GM12878 (cell line): ENCODE data around the gene DNMT3A. TPM values are rescaled to one million over a fixed set of nuclear protein-coding genes. Genes with fewer than 3 reads are reported as not detected.

Experiments used
- ATAC-seq: fragments of 200-7000 bp; cut with Tn5 transposase; 3 replicates; pipeline ENCODE4 v1.9.1; 2020; ENCODE audit warnings: mild to moderate bottlenecking, moderate library complexity
- BruUV-seq: library from RNA; stranded (reverse); fragments of 400-500 nt; replicated peaks from 2 replicates; lab custom pipeline; 2021; lab: Mats Ljungman, UMichigan
- CTCF ChIA-PET: fragments of 300-600 bp; sonication (Branson Sonifier 250); formaldehyde crosslinking; extraction: SDS; loops from one replicate; lab custom pipeline; 2021; ENCODE audit warnings: inconsistent platforms; lab: Yijun Ruan, JAX
- POLR2A ChIA-PET: fragments of 350-600 bp; formaldehyde crosslinking; extraction: SDS; loops from one replicate; lab custom pipeline; 2021; ENCODE audit warnings: inconsistent platforms; lab: Charles Lee
- RAD21 ChIA-PET: fragments of 300-600 bp; sonication (Branson Sonifier 250); formaldehyde crosslinking; loops from one replicate; lab custom pipeline; 2023; ENCODE audit warnings: antibody characterized with exemption; ENCODE audit not compliant: unreplicated experiment; lab: Charles Lee
- SMC1A ChIA-PET: fragments of 300-600 bp; sonication (Branson Sonifier 250); formaldehyde crosslinking; loops from one replicate; lab custom pipeline; 2023; ENCODE audit not compliant: unreplicated experiment, uncharacterized antibody; lab: Charles Lee
- DNase-seq: peaks from one replicate; pipeline ENCODE4 v3.0.0-alpha.2; 2011; ENCODE audit warnings: low read depth, low spot score
- FAIRE-seq: peaks from 3 replicates; lab custom pipeline; 2011; peaks lifted over from hg19 to GRCh38; lab: Jason Lieb, UNC
- H2AFZ ChIP-seq: 2 replicates; pipeline ENCODE4 v1.6.0; 2011; ENCODE audit warnings: low read depth, low read length, control low read depth; ENCODE audit not compliant: control insufficient read depth
- H3K27ac ChIP-seq: 2 replicates; pipeline ENCODE4 v1.5.1; 2011; ENCODE audit warnings: control low read depth; ENCODE audit not compliant: control insufficient read depth, insufficient read depth
- H3K27me3 ChIP-seq, 2 experiments: replicated peaks in 1 of 2; 2 replicates each; pipeline versions ENCODE4 v1.6.0 to v1.6.1; 2011; ENCODE audit warnings: low read length in 1 of 2; ENCODE audit not compliant: control insufficient read depth in 2 of 2, insufficient read depth in 2 of 2
- H3K36me3 ChIP-seq, 2 experiments: 2 replicates each; pipeline ENCODE4 v1.5.1; 2011; ENCODE audit warnings: low read length in 1 of 2; ENCODE audit not compliant: control insufficient read depth in 2 of 2, insufficient read depth in 2 of 2
- H3K4me1 ChIP-seq: 2 replicates; pipeline ENCODE4 v1.6.1; 2011; ENCODE audit warnings: mild to moderate bottlenecking, low read length, moderate library complexity, mixed read lengths; ENCODE audit not compliant: control insufficient read depth, insufficient read depth
- H3K4me2 ChIP-seq: 2 replicates; pipeline ENCODE4 v1.6.0; 2011; ENCODE audit warnings: control low read depth; ENCODE audit not compliant: control insufficient read depth, insufficient read depth
- H3K4me3 ChIP-seq: fragments of 200-600 bp; sonication (generic); 2 replicates; pipeline ENCODE4 v1.5.1; 2016
- H3K79me2 ChIP-seq: 2 replicates; pipeline ENCODE4 v1.6.0; 2011; ENCODE audit warnings: low read length; ENCODE audit not compliant: control insufficient read depth, insufficient read depth
- H3K9ac ChIP-seq: 2 replicates; pipeline ENCODE4 v1.8.0; 2011; ENCODE audit warnings: low read length, control low read depth, mixed read lengths; ENCODE audit not compliant: control insufficient read depth, insufficient read depth
- H3K9me3 ChIP-seq: replicated peaks from 3 replicates; pipeline ENCODE4 v1.5.1; 2011; ENCODE audit warnings: mild to moderate bottlenecking, low read length; ENCODE audit not compliant: control insufficient read depth, insufficient read depth
- H4K20me1 ChIP-seq: 2 replicates; pipeline ENCODE4 v1.6.0; 2011; ENCODE audit not compliant: control insufficient read depth, insufficient read depth
- GATAD2B ChIP-seq: fragments of 450-650 bp; conservative IDR thresholded peaks from 2 replicates; pipeline ENCODE4 v1.6.1; 2017; ENCODE audit warnings: low read depth, mild to moderate bottlenecking, moderate library complexity
- IKZF1 ChIP-seq: fragments of 450-650 bp; conservative IDR thresholded peaks from 2 replicates; pipeline ENCODE4 v1.6.1; 2017; ENCODE audit warnings: antibody characterized with exemption, mild to moderate bottlenecking
- IRF5 ChIP-seq: fragments of 450-650 bp; IDR thresholded peaks from 2 replicates; pipeline ENCODE4 v1.6.1; 2017; ENCODE audit warnings: borderline replicate concordance
- MAX ChIP-seq: IDR thresholded peaks from 2 replicates; pipeline ENCODE4 v1.6.1; 2012; ENCODE audit warnings: low read depth, low read length, improper control_type of control experiment
- NBN ChIP-seq: fragments of 450-650 bp; IDR thresholded peaks from 2 replicates; pipeline ENCODE4 v1.6.1; 2016
- NRF1 ChIP-seq: conservative IDR thresholded peaks from 2 replicates; pipeline ENCODE4 v1.6.1; 2011; ENCODE audit warnings: mild to moderate bottlenecking, low read depth, low read length, improper control_type of control experiment
- RAD21 ChIP-seq: IDR thresholded peaks from 2 replicates; pipeline ENCODE4 v1.6.1; 2011; ENCODE audit warnings: mild to moderate bottlenecking, low read depth, low read length, moderate library complexity; ENCODE audit not compliant: insufficient read depth
- REST ChIP-seq: IDR thresholded peaks from 2 replicates; pipeline ENCODE4 v1.6.1; 2012; ENCODE audit warnings: mild to moderate bottlenecking, low read depth, low read length
- ZBTB33 ChIP-seq: fragments of 450-650 bp; IDR thresholded peaks from 2 replicates; pipeline ENCODE4 v1.6.1; 2017; ENCODE audit warnings: mild to moderate bottlenecking
- ZNF592 ChIP-seq: fragments of 450-650 bp; IDR thresholded peaks from 2 replicates; pipeline ENCODE4 v1.6.1; 2017; ENCODE audit warnings: mild to moderate bottlenecking, moderate library complexity
- WGBS: methylation state at CpG from one replicate; pipeline ENCODE4 v1.1.6; 2016; ENCODE audit warnings: low lambda C conversion rate; ENCODE audit not compliant: insufficient replicate concordance, insufficient coverage; ENCODE audit errors: missing lambda C conversion rate; 5-methylcytosine and 5-hydroxymethylcytosine counted together
- in situ Hi-C: fragments of 300-500 bp; cut with MboI; formaldehyde crosslinking; loops from 9 replicates; pipeline ENCODE4 v1.14.3; 2018; ENCODE audit warnings: mixed read lengths
- intact Hi-C: fragments of 100-400 bp; cut with micrococcal nuclease; formaldehyde crosslinking; loops from one replicate; pipeline ENCODE4 v1.14.2; 2022; ENCODE audit not compliant: unreplicated experiment
- polyA plus RNA-seq, 11 experiments: library from polyadenylated mRNA; depleted of rRNA in 4 of 11; unstranded in 6 of 11; stranded (reverse) in 5 of 11; fragments of >200 nt; fragmentation: Nextera tagmentation in 4 of 11; fragmentation: Illumina TruSeq in 1 of 11; extraction: Ambion mirVana in 4 of 11; extraction: Trizol in 1 of 11; gene quantifications; 1 replicate in 1 of 11; 2 replicates in 10 of 11; pipeline versions ENCODE4 v1.2.1 to v1.2.3, GENCODE V29; 2011 to 2016; ENCODE audit warnings: inconsistent platforms in 2 of 11, missing spikeins in 2 of 11, low read depth in 1 of 11
- total RNA-seq, 4 experiments: library from RNA; depleted of rRNA in 3 of 4; stranded (reverse); fragments of >200 nt in 3 of 4; fragmentation: Illumina TruSeq in 1 of 4; extraction: Trizol in 1 of 4; gene quantifications; 2 replicates each; pipeline versions ENCODE4 v1.2.1 to v1.2.3, GENCODE V29; 2013 to 2021

The DNMT3A gene
- total and polyA plus RNA-seq, 10 of the 15 experiments (the other 5 are each of a cell fraction or from before 2014, with no cell fraction given), result 7.4 to 51.6 (median 17.4) TPM

- in situ Hi-C loops, result no loop called here
- H3K4me3 ChIP-seq, result peak overlapping the region; percentile 65
- DNase-seq (no peak), ATAC-seq (no peak; the same call in 1 of the 3 replicates), FAIRE-seq (no peak)
- peak overlapping the region; percentile 35; the same call in 1 of the 2 replicates for H3K27ac ChIP-seq
- H4K20me1 ChIP-seq, result peaks cover 3% of the 10 kb centered on the region; the same call in 1 of the 2 replicates
- ChIA-PET RAD21 (interaction anchor here (0.6 to 1.8 kb wide), 3 partner anchors 28 to 71 kb away, joined by 3 to 5 read pairs (median 3); no protein-coding TSS in a partner anchor), POLR2A (no interaction called here), CTCF (interaction anchor here (0.6 to 1.4 kb wide), 5 partner anchors 19 to 64 kb away, joined by 3 to 5 read pairs (median 4); no protein-coding TSS in a partner anchor), SMC1A (interaction anchor here (1.2 to 1.9 kb wide), 2 partner anchors 31 to 36 kb away, joined by 3 to 4 read pairs; no protein-coding TSS in a partner anchor)
- peaks cover 24% of the 10 kb centered on the region for H3K79me2 ChIP-seq
- no TSS peak for BruUV-seq
- intact Hi-C loops, result loop anchor here (5.0 to 10.0 kb wide), 2 partner anchors 38 to 224 kb away; no protein-coding TSS in a partner anchor
- H3K4me1 ChIP-seq, result peaks cover 15% of the 10 kb centered on the region
- peak overlapping the region; percentile 74 for H3K4me2 ChIP-seq
- H3K9ac ChIP-seq, result peak overlapping the region; percentile 61
- H3K9me3 ChIP-seq, result no peaks in the 10 kb centered on the region
- H2AFZ ChIP-seq, result no peak overlapping the region
- 27% methylated on average over 32 of the region's 73 CpGs for WGBS
- H3K27me3 ChIP-seq, result no peaks in the 10 kb centered on the region
- H3K36me3 ChIP-seq, result no peaks in the 10 kb centered on the region; a peak in 2 of 4 replicates
- TF ChIP-seq ZNF592, result no peak
- no peak for TF ChIP-seq RAD21
- TF ChIP-seq IRF5, result no peak
- TF ChIP-seq REST, result no peak
- TF ChIP-seq ZBTB33, result no peak
- TF ChIP-seq MAX, result 0 out of 2 replicates have a peak, but pooled peaks have one; percentile 32
- no peak for TF ChIP-seq NRF1
- TF ChIP-seq GATAD2B, result peak; percentile 49; the same call in 1 of the 2 replicates
- no peak for TF ChIP-seq NBN
- peak; percentile 46 for TF ChIP-seq IKZF1
Observed at GRCh38 chr2:25340181-25340921, 1.4 kb downstream of the DNMT3A start.
